ENCODE measurements around the gene GP9. TPM values are rescaled to one million over a fixed set of nuclear protein-coding genes. Genes with fewer than 3 reads are reported as not detected.

Gene GP9
- total RNA-seq, 1 experiment from 2014 or later: not detected

DNA sequence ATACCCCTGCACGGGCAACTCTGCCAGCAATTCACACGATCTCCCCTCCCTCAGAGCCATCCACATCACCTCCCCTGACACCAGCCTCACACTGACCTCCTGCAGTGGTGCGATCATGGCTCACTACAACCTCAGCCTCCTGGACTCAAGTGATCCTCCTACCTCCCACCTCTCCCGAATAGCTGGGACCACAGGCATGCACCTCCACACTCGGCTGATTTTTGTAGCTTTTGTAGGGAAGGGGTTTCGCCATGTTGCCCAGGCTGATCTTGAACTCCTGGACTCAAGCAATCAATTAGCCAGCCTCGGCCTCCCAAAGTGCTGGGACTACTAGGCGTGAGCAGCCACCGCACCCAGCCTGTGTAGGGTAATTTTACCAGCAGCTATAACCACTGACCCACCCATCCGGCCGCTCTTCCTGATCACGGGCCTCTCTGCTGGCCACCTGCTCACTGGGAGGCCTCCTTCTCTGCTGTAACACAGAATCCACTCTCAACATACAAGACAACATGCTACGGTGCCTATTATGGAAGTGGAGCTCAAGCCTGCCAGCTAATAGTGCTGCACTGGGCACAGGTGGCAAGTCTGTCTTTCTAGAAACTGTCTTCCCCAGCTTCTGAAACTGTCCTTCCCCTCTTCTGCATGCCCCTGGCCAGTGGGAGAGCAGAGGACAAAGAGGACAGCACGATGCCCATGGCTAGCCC lies 4.6 kb downstream of the GP9 start:
- H3K27ac Mint-ChIP-seq: 0 out of 7 replicates have a peak overlapping the region, but pooled peaks of 1 of the 3 experiments have one; percentile 5
- Histone ChIP-seq H2AFZ (ENCODE audit: low read length) (no peak overlapping the region), H3T11ph (ENCODE audit: low read length) (no peak overlapping the region), H3K27me3 (ENCODE audit: insufficient read depth, low read length) (no peaks in the 10 kb centered on the region), H3K4me2 (ENCODE audit: insufficient read depth, insufficient read length, low read length) (no peak overlapping the region), H3K79me2 (ENCODE audit: insufficient read depth, low read length) (no peaks in the 10 kb centered on the region), H3K56ac (ENCODE audit: insufficient read length, low read depth, low read length) (no peak overlapping the region), H3K18ac (ENCODE audit: insufficient read length, low read depth, low read length) (no peak overlapping the region), H4K91ac (ENCODE audit: insufficient read length, low read depth, low read length) (no peak overlapping the region), H2BK120ac (ENCODE audit: low read depth, low read length, poor library complexity, severe bottlenecking) (no peak overlapping the region), H3K79me1 (ENCODE audit: insufficient read depth, low read depth, low read length, poor library complexity, severe bottlenecking) (no peaks in the 10 kb centered on the region), H3K4ac (ENCODE audit: low read depth, low read length) (no peak overlapping the region), H4K8ac (replicated peaks; ENCODE audit: insufficient read length, low read depth, low read length) (no peak overlapping the region), H4K20me1 (ENCODE audit: control insufficient read depth, insufficient read depth, insufficient read length) (no peaks in the 10 kb centered on the region), H2BK5ac (ENCODE audit: insufficient read length, low read length) (no peak overlapping the region), H3K9ac (ENCODE audit: extremely low read depth, insufficient read length, low read length) (no peak overlapping the region), H3K23me2 (ENCODE audit: insufficient read length, low read depth, low read length, poor library complexity, severe bottlenecking) (no peaks in the 10 kb centered on the region), H2BK20ac (ENCODE audit: low read depth, low read length, poor library complexity, severe bottlenecking) (no peak overlapping the region), H2BK15ac (ENCODE audit: low read depth, low read length) (no peak overlapping the region), H2BK12ac (ENCODE audit: insufficient read length, low read depth, low read length) (no peak overlapping the region), H3K27ac (ENCODE audit: insufficient read length, low read depth, low read length) (no peak overlapping the region), H3K23ac (ENCODE audit: insufficient read length, low read depth, low read length) (no peak overlapping the region), H3K4me1 (ENCODE audit: insufficient read depth, low read length) (no peaks in the 10 kb centered on the region), H2AK5ac (ENCODE audit: insufficient read length, low read length) (no peak overlapping the region), H3K14ac (ENCODE audit: insufficient read depth, low read length) (no peak overlapping the region), H4K5ac (ENCODE audit: insufficient read length, low read depth, low read length) (no peak overlapping the region), H3K9me3 (ENCODE audit: control insufficient read depth, low read depth, low read length) (no peaks in the 10 kb centered on the region)
- DNase-seq: no peak
- H3K9me3 Mint-ChIP-seq: 0 out of 5 replicates have a peak, but pooled peaks cover 0 to 2% of the 10 kb centered on the region in 2 experiments
- TF ChIP-seq, protein P1, sequence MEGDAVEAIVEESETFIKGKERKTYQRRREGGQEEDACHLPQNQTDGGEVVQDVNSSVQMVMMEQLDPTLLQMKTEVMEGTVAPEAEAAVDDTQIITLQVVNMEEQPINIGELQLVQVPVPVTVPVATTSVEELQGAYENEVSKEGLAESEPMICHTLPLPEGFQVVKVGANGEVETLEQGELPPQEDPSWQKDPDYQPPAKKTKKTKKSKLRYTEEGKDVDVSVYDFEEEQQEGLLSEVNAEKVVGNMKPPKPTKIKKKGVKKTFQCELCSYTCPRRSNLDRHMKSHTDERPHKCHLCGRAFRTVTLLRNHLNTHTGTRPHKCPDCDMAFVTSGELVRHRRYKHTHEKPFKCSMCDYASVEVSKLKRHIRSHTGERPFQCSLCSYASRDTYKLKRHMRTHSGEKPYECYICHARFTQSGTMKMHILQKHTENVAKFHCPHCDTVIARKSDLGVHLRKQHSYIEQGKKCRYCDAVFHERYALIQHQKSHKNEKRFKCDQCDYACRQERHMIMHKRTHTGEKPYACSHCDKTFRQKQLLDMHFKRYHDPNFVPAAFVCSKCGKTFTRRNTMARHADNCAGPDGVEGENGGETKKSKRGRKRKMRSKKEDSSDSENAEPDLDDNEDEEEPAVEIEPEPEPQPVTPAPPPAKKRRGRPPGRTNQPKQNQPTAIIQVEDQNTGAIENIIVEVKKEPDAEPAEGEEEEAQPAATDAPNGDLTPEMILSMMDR (conservative IDR thresholded peaks at IDR 0.05): no peak
- no CpG with 5 or more reads among the region's 14 CpGs for WGBS (ENCODE audit: extremely low coverage, insufficient read length, low lambda C conversion rate)
- peaks cover 3% of the 10 kb centered on the region for H3K27me3 Mint-ChIP-seq (ENCODE audit: low read depth)
- H3K4me3 Mint-ChIP-seq: no peak overlapping the region
- no peaks in the 10 kb centered on the region for H3K36me3 Mint-ChIP-seq (ENCODE audit: insufficient read depth in 1 of 3, low read depth in 3 of 3)
- H3K4me1 Mint-ChIP-seq: peaks cover 0 to 6% of the 10 kb centered on the region in 2 experiments; a peak in 2 of 4 replicates

Measured in H9 (cell line).